ENCODE measurements around the gene CACNA1H. TPM values are rescaled to one million over a fixed set of nuclear protein-coding genes. Genes with fewer than 3 reads are reported as not detected.
"Not testable (repeated sequence)": the region's sequence is repeated elsewhere in the genome, so short reads cannot be mapped to it uniquely, and the experiment has no call there.

CACNA1H gene
- total RNA-seq, 6 experiments from 2014 or later = 0.56 to 14.0 (median 5.0) TPM

GRCh38 chr16:1189455-1189854, 36.5 kb downstream of the CACNA1H start:
- no peaks in the 10 kb centered on the region for H3K36me3 ChIP-seq
- intact Hi-C loops (cut with DNase I) = no loop called here
- 69% methylated on average over 5 of the region's 7 CpGs for WGBS (ENCODE audit: insufficient coverage, low coverage, low lambda C conversion rate, missing lambda C conversion rate)
- no peaks in the 10 kb centered on the region for H3K27me3 ChIP-seq
- H3K9me3 ChIP-seq = no peaks in the 10 kb centered on the region
- no peak overlapping the region for H3K27ac ChIP-seq
- H3K4me1 ChIP-seq = peaks cover 0 to 34% (median 0%) of the 10 kb centered on the region in 4 donors
- no peak for ATAC-seq
- no peak overlapping the region for H3K4me3 ChIP-seq
- TF ChIP-seq, protein P1, sequence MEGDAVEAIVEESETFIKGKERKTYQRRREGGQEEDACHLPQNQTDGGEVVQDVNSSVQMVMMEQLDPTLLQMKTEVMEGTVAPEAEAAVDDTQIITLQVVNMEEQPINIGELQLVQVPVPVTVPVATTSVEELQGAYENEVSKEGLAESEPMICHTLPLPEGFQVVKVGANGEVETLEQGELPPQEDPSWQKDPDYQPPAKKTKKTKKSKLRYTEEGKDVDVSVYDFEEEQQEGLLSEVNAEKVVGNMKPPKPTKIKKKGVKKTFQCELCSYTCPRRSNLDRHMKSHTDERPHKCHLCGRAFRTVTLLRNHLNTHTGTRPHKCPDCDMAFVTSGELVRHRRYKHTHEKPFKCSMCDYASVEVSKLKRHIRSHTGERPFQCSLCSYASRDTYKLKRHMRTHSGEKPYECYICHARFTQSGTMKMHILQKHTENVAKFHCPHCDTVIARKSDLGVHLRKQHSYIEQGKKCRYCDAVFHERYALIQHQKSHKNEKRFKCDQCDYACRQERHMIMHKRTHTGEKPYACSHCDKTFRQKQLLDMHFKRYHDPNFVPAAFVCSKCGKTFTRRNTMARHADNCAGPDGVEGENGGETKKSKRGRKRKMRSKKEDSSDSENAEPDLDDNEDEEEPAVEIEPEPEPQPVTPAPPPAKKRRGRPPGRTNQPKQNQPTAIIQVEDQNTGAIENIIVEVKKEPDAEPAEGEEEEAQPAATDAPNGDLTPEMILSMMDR (IDR thresholded peaks at IDR 0.05) = no peak
- TF ChIP-seq POLR2A (IDR thresholded peaks at IDR 0.05) = no peak
- no peak for DNase-seq

DNA sequence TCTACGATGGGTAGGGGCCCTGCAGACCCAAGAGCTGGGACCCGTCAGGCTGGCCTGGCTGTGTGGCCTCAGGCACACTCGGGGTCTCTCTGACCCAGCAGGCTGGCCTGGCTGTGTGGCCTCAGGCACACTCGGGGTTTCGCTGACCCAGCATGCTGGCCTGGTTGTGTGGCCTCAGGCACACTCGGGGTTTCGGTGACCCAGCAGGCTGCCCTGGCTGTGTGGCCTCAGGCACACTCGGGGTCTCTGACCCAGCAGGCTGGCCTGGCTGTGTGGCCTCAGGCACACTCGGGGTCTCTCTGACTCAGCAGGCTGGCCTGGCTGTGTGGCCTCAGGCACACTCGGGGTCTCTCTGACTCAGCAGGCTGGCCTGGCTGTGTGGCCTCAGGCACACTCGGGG, 37.9 kb downstream of the CACNA1H start:
- intact Hi-C loops (cut with DNase I); H3K9me3 ChIP-seq; H3K27ac ChIP-seq; H3K4me3 ChIP-seq; DNase-seq; H3K36me3 ChIP-seq; H3K27me3 ChIP-seq; ATAC-seq: not testable (repeated sequence)
- WGBS (ENCODE audit: insufficient coverage, low coverage, low lambda C conversion rate, missing lambda C conversion rate) = 61% methylated on average over 2 of the region's 11 CpGs
- peaks cover 0 to 27% (median 0%) of the 10 kb centered on the region in 4 donors for H3K4me1 ChIP-seq

DNA sequence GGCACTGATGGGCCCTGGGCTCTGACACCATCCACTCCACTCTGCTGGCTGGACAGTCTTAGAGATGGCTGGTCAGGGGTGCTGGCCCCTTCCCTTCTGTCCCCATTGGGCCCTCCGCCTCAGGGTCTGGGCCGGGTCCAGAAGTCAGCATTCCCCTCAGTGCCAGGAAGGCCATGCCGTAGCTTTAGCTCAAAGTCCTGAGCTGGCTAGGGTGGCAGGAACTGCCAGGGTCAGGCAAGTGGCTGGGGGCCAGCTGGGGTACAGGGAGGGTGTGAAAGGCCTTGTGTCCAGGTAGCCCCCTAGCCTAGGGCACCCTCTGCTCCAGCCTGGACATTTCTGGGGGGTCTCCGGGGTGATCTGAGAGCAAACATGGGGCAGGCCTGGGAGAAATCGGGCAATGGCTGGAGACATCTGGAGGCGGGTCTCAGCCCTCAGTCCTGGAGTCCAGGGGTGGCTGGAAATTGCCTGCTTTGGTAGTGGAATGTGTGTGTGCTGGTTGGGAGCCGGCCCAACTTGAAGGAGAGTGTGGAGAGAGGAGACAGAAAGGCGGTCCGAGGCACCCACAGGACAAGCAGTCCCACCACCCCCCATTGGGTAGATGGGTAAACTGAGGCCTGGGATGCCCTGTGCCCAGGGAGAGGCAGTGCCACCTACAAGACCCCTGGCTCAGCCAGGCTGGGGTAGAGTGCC, 39.6 kb downstream of the CACNA1H start:
- WGBS (ENCODE audit: insufficient coverage, low coverage, low lambda C conversion rate, missing lambda C conversion rate) = 40% methylated on average over 1 of the region's 9 CpGs
- peaks cover 0 to 27% (median 0%) of the 10 kb centered on the region in 4 donors for H3K4me1 ChIP-seq
- H3K27ac ChIP-seq = peak overlapping the region in 1 of 3 donors; percentile 71
- no peak for TF ChIP-seq POLR2A (IDR thresholded peaks at IDR 0.05)
- H3K4me3 ChIP-seq = no peak overlapping the region
- H3K9me3 ChIP-seq = no peaks in the 10 kb centered on the region
- intact Hi-C loops (cut with DNase I) = no loop called here
- H3K36me3 ChIP-seq = no peaks in the 10 kb centered on the region
- no peaks in the 10 kb centered on the region for H3K27me3 ChIP-seq
- DNase-seq (no peak), ATAC-seq (peak in 2 of 4 donors; percentile 38 to 58)

GRCh38 chr16:1193143-1193824, 40.4 kb downstream of the CACNA1H start:
- H3K4me1 ChIP-seq = peaks cover 0 to 27% (median 0%) of the 10 kb centered on the region in 4 donors
- intact Hi-C loops (cut with DNase I) = no loop called here
- H3K27ac ChIP-seq = peak overlapping the region in 1 of 3 donors; percentile 71
- H3K9me3 ChIP-seq = no peaks in the 10 kb centered on the region
- TF ChIP-seq, protein P1 (IDR thresholded peaks at IDR 0.05) = no peak
- no peak for TF ChIP-seq POLR2A (IDR thresholded peaks at IDR 0.05)
- ATAC-seq = peak; percentile 31 to 79 (median 56)
- no peaks in the 10 kb centered on the region for H3K36me3 ChIP-seq
- DNase-seq = peak in 1 of 3 donors; percentile 61
- no peaks in the 10 kb centered on the region for H3K27me3 ChIP-seq
- 45% methylated on average over 4 of the region's 30 CpGs for WGBS (ENCODE audit: insufficient coverage, low coverage, low lambda C conversion rate, missing lambda C conversion rate)
- H3K4me3 ChIP-seq = no peak overlapping the region

GRCh38 chr16:1193825-1194581, 41.1 kb downstream of the CACNA1H start:
- intact Hi-C loops (cut with DNase I) = no loop called here
- peak overlapping the region in 1 of 3 donors; percentile 71 for H3K27ac ChIP-seq
- DNase-seq (no peak), ATAC-seq (peak in 1 of 4 donors; percentile 2)
- H3K9me3 ChIP-seq = no peaks in the 10 kb centered on the region
- no peaks in the 10 kb centered on the region for H3K27me3 ChIP-seq
- WGBS (ENCODE audit: insufficient coverage, low coverage, low lambda C conversion rate, missing lambda C conversion rate) = 39% methylated on average over 5 of the region's 29 CpGs
- peaks cover 0 to 27% (median 0%) of the 10 kb centered on the region in 4 donors for H3K4me1 ChIP-seq
- no peak for TF ChIP-seq POLR2A (IDR thresholded peaks at IDR 0.05)
- TF ChIP-seq, protein P1 (IDR thresholded peaks at IDR 0.05) = no peak
- H3K4me3 ChIP-seq = no peak overlapping the region
- H3K36me3 ChIP-seq = no peaks in the 10 kb centered on the region

Data from right lobe of liver (tissue), 6 donors.